Cardiac fibroblast (primary cell): Measurements from ENCODE around the gene RNF126.

Experiments
- DNase-seq, 2 donors: peaks; one replicate each; pipeline versions ENCODE4 v3.0.0 to v3.0.0-alpha.2; 2010; ENCODE audit warnings: low read depth in 2 of 2
- H3K4me3 ChIP-seq, 2 donors: replicated peaks in 1 of 2; 1 replicate in 1 of 2; 2 replicates in 1 of 2; pipeline ENCODE4 v1.5.1; 2011; ENCODE audit warnings: low read depth in 2 of 2, low read length in 2 of 2, mild to moderate bottlenecking in 2 of 2, moderate library complexity in 1 of 2
- TF ChIP-seq, protein P1 (sequence below): IDR thresholded peaks from one replicate; pipeline ENCODE4 v1.5.1; 2011; ENCODE audit warnings: low read depth, mild to moderate bottlenecking, low read length, inconsistent platforms

Gene RNF126

DNA sequence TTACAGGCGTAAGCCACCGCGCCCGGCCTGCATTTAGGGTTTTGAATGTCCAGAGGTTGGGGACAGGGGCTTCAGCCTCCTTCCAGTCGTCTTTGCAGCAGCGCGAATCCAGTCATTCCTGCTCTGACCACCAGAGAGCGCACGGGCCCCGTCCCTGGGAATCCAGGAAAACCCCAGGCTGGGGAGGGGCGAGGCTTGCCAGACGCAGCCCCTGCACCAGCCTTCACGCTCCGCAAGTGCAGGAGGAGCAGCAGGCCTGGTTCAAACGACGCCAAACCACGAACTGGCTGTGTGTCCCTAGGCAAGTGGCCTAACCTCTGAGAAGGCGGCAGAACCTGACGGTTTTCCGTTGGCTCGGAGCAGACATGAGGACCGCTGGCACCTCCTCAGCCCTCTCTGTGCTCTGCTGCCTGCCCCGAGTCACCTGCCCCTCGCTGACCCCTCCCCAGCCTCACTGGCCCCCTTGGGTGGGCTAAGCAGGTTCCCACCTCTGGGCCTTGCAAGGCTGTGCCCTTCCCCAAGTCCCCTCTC is 2.0 kb upstream of the RNF126 start:
- peak overlapping the region; percentile 17 to 32 for H3K4me3 ChIP-seq
- peak; percentile 79 to 83 for DNase-seq
- TF ChIP-seq, protein P1, sequence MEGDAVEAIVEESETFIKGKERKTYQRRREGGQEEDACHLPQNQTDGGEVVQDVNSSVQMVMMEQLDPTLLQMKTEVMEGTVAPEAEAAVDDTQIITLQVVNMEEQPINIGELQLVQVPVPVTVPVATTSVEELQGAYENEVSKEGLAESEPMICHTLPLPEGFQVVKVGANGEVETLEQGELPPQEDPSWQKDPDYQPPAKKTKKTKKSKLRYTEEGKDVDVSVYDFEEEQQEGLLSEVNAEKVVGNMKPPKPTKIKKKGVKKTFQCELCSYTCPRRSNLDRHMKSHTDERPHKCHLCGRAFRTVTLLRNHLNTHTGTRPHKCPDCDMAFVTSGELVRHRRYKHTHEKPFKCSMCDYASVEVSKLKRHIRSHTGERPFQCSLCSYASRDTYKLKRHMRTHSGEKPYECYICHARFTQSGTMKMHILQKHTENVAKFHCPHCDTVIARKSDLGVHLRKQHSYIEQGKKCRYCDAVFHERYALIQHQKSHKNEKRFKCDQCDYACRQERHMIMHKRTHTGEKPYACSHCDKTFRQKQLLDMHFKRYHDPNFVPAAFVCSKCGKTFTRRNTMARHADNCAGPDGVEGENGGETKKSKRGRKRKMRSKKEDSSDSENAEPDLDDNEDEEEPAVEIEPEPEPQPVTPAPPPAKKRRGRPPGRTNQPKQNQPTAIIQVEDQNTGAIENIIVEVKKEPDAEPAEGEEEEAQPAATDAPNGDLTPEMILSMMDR = peak; percentile 92

DNA sequence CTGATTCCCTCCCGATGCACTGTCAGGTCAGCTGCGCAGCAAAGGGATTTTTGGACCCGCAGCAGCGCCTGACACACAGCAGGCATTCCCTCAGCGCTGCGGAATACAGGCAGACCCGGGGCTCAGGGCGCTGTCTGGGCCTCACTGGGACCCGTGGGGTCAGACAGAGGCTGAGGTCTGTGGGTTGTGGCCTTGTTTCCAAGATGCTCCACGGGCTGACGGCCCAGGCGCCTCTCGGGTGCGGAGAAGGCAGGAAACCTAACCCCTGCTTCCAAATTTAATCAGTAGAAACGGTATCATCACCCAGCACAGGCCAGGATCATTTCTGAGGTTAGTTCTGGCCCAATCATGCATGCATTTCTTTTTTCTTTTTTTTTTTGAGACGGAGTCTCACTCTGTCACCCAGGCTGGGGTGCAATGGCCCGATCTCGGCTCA is 686 bp upstream of the RNF126 start:
- TF ChIP-seq, protein P1 = no peak
- no peak for DNase-seq
- peak overlapping the region; percentile 36 to 84 for H3K4me3 ChIP-seq

DNA sequence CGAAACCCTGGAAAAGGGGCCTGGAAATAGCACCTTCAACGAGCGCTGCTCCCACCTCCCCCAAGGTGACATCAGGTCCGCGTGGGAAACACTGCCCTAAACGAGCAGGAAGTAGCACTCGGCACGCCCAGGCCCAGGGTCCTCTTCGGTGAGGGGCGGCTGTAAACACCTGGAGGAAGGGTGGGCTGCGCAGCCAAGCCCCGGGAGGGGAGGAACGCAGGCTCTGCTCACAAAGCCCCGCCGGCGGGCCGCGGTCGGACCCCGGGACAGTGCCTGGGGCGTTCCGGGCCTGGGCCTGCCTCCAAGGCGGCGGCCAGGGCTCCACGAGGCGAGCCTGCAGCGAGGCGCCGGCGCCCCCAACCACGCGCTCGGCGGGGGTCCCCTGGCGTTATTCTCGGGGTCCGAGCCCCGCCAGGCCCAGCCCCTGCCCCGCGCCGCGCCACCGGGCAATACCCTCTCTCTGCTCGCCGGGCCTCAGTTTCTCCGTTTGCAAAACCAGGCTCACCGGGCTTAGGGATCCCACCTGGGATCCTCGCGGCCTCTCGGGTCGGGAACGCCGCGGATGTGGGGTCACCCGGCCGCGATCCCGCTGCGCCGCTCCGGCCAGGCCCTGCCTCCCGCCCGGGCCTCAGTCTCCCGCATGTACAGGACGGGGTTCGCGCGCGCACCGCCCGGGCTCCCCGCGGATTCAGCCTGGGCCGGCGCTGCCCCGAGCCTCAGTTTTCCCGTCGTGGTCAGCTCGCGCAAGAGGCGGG is 630 bp downstream of the RNF126 start:
- TF ChIP-seq, protein P1 = no peak
- H3K4me3 ChIP-seq = peak overlapping the region; percentile 81 to 84
- peak in 1 of 2 donors; percentile 41 for DNase-seq

DNA sequence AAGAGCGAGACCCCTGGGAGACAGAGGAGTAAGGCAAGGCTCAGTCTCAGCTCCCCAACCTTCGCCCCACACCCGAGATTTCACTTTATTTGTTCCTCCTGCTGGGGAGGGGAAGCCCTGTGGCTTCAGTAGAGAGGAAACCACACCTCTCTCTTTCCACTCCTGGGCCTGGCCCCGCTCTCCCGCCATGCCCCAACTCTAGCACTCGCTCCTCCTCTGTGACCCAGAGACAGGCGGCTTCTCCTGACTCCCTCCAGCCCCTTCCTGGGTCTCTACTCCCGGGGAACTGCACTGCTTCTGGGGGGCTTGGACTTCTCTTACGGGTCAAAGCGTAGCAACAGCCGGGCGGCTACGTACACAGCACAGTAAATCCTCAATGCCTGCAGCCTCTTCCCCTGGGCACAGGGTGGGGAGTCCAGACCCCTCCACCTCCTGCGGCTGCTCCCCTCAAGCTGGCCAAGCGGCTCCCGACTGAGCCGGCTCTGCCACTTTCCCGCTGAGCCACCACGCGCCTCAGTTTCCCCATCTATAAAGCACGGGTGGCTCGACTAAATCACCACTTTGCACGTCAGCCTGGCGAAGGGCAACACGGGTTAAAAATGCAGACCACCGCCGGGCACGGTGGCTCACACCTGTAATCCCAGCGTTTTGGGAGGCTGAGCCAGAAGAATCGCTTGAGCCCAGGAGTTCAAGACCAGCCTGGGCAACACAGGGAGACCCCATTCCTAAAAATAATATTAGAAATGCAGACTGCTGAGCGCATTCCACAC is 1.4 kb downstream of the RNF126 start:
- DNase-seq = peak in 1 of 2 donors; percentile 29
- H3K4me3 ChIP-seq = peak overlapping the region; percentile 81 to 84
- TF ChIP-seq, protein P1 = no peak

DNA sequence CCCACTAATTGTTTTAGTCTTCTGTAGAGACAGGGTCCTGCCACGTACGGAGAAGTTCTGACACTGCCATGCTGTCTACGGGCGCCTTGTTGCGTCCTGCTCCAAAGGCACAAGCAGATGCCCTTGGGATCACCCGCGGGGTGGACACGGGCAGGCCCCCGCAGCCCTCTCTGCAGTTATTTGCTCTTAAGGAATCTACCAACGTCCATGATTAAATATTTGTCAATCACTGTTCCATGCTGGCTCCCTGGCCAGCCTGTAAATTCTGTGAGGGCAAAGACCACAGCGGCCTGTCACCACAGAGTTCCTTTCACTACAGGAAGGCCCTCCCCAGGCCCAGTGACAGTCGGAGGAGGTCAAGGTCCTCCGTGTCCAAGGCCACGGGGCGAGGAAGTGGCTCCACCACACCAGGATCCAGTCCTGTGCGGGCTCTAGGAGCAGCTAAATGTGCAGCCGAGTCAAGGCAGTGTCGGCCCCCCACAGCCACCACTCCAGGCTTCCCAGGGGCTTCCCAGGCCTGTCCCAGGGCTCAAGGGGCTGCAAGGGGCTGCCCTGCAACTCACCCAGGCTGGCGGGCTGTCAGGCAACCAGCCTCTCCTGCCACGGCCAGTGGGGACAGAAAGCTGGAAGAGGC is 2.1 kb downstream of the RNF126 start:
- TF ChIP-seq, protein P1 = no peak
- no peak for DNase-seq
- H3K4me3 ChIP-seq = peak overlapping the region; percentile 81 to 84
